Suprapubic skin (tissue), 4 donors: ENCODE results near the gene PIK3R5. TPM values are rescaled to one million over a fixed set of nuclear protein-coding genes. Genes with fewer than 3 reads are reported as not detected.
"Not testable (repeated sequence)": the region's sequence is repeated elsewhere in the genome, so short reads cannot be mapped to it uniquely, and the experiment has no call there.

Experiments
- DNase-seq, 2 donors: peaks; one replicate each; pipeline ENCODE4 v3.0.0-alpha.2; 2019; ENCODE audit warnings: low spot score in 2 of 2
- H3K27ac ChIP-seq: fragments of 200-600 bp; sonication (generic); one replicate; pipeline ENCODE4 v1.5.1; 2019
- H3K27me3 ChIP-seq: fragments of 200-600 bp; sonication (generic); one replicate; pipeline ENCODE4 v1.5.1; 2019
- H3K36me3 ChIP-seq: fragments of 200-600 bp; sonication (generic); one replicate; pipeline ENCODE4 v1.5.1; 2019
- H3K4me1 ChIP-seq: fragments of 200-600 bp; sonication (generic); one replicate; pipeline ENCODE4 v1.5.1; 2019
- H3K4me3 ChIP-seq: fragments of 200-600 bp; sonication (generic); one replicate; pipeline ENCODE4 v1.5.1; 2019; ENCODE audit warnings: mild to moderate bottlenecking
- H3K9me3 ChIP-seq: fragments of 200-600 bp; sonication (generic); one replicate; pipeline ENCODE4 v1.5.1; 2019
- EP300 ChIP-seq: sonication (generic); formaldehyde crosslinking; IDR thresholded peaks from one replicate; pipeline ENCODE4 v1.6.1; 2017; ENCODE audit warnings: antibody characterized with exemption
- POLR2A ChIP-seq, 2 donors: fragments of 450-650 bp; IDR thresholded peaks; one replicate each; pipeline ENCODE4 v1.6.1; 2017; ENCODE audit warnings: antibody characterized with exemption in 2 of 2, mild to moderate bottlenecking in 2 of 2, moderate library complexity in 2 of 2
- POLR2AphosphoS5 ChIP-seq, 3 donors: sonication (generic); formaldehyde crosslinking; IDR thresholded peaks; one replicate each; pipeline ENCODE4 v1.6.1; 2017; ENCODE audit warnings: antibody characterized with exemption in 3 of 3
- WGBS: methylation state at CpG from one replicate; pipeline ENCODE4 v1.1.5; 2018; 5-methylcytosine and 5-hydroxymethylcytosine counted together
- total RNA-seq, 4 donors: library from RNA; depleted of rRNA; stranded (reverse); fragments of >200 nt; gene quantifications; one replicate each; pipeline ENCODE4 v1.1.0, GENCODE V29; 2016
- TF ChIP-seq, protein P1 (sequence below), 2 donors: fragments of 200-600 bp in 1 of 2; fragments of 450-650 bp in 1 of 2; sonication (generic) in 1 of 2; IDR thresholded peaks; one replicate each; pipeline ENCODE4 v1.5.1; 2016 to 2019; ENCODE audit warnings: antibody characterized with exemption in 2 of 2, mild to moderate bottlenecking in 1 of 2, moderate library complexity in 1 of 2

Gene PIK3R5
- total RNA-seq, 4 donors from 2014 or later: 3.6 to 13.5 (median 5.0) TPM

GRCh38 chr17:8985054-8985701 is 19.7 kb upstream of the PIK3R5 start:
- DNase-seq: no peak
- Histone ChIP-seq H3K27ac (no peak overlapping the region), H3K36me3 (no peaks in the 10 kb centered on the region), H3K4me1 (no peaks in the 10 kb centered on the region), H3K9me3 (peaks cover 6% of the 10 kb centered on the region), H3K27me3 (no peaks in the 10 kb centered on the region), H3K4me3 (no peak overlapping the region)
- no peak for TF ChIP-seq POLR2AphosphoS5 (IDR thresholded peaks at IDR 0.05)
- TF ChIP-seq POLR2A (IDR thresholded peaks at IDR 0.05): no peak
- no peak for TF ChIP-seq EP300
- TF ChIP-seq, protein P1, sequence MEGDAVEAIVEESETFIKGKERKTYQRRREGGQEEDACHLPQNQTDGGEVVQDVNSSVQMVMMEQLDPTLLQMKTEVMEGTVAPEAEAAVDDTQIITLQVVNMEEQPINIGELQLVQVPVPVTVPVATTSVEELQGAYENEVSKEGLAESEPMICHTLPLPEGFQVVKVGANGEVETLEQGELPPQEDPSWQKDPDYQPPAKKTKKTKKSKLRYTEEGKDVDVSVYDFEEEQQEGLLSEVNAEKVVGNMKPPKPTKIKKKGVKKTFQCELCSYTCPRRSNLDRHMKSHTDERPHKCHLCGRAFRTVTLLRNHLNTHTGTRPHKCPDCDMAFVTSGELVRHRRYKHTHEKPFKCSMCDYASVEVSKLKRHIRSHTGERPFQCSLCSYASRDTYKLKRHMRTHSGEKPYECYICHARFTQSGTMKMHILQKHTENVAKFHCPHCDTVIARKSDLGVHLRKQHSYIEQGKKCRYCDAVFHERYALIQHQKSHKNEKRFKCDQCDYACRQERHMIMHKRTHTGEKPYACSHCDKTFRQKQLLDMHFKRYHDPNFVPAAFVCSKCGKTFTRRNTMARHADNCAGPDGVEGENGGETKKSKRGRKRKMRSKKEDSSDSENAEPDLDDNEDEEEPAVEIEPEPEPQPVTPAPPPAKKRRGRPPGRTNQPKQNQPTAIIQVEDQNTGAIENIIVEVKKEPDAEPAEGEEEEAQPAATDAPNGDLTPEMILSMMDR (IDR thresholded peaks at IDR 0.05): no peak
- 89% methylated on average over 4 of the region's 4 CpGs for WGBS

DNA sequence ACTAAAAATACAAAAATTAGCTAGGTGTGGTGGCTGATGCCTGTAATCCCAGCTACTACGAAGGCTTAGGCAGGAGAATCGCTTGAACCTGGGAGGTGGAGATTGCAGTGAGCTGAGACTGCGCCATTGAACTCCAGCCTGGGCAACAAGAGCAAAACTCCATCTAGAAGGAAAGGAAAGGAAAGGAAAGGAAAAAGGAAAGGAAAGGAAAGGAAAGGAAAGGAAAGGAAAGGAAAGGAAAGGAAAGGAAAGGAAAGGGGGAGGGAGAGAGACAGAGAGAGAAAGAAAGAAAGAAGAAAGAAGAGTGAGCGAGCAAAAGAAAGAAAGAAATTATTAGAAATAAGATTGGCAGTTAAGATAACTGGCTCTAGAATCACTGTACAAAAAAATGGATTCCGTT is 18.7 kb upstream of the PIK3R5 start:
- not testable (repeated sequence) for H3K27ac ChIP-seq, H3K27me3 ChIP-seq, DNase-seq, H3K4me3 ChIP-seq, H3K4me1 ChIP-seq, H3K9me3 ChIP-seq, H3K36me3 ChIP-seq
- 96% methylated on average over 5 of the region's 5 CpGs for WGBS

GRCh38 chr17:8981443-8981842 is 15.9 kb upstream of the PIK3R5 start:
- Histone ChIP-seq H3K4me3 (no peak overlapping the region), H3K36me3 (no peaks in the 10 kb centered on the region), H3K4me1 (no peaks in the 10 kb centered on the region), H3K9me3 (peaks cover 6% of the 10 kb centered on the region), H3K27me3 (no peaks in the 10 kb centered on the region), H3K27ac (no peak overlapping the region)
- no peak for DNase-seq
- 76% methylated on average over 2 of the region's 2 CpGs for WGBS
- TF ChIP-seq POLR2A (IDR thresholded peaks at IDR 0.05): no peak
- TF ChIP-seq POLR2AphosphoS5 (IDR thresholded peaks at IDR 0.05): no peak
- TF ChIP-seq, protein P1 (IDR thresholded peaks at IDR 0.05): no peak
- no peak for TF ChIP-seq EP300

- H3K4me3 ChIP-seq: no peak overlapping the region
- no peaks in the 10 kb centered on the region for H3K9me3 ChIP-seq
- TF ChIP-seq POLR2A (IDR thresholded peaks at IDR 0.05) (no peak), POLR2AphosphoS5 (IDR thresholded peaks at IDR 0.05) (no peak)
- TF ChIP-seq, protein P1 (IDR thresholded peaks at IDR 0.05): no peak
- DNase-seq: no peak
- no peaks in the 10 kb centered on the region for H3K36me3 ChIP-seq
- H3K4me1 ChIP-seq: no peaks in the 10 kb centered on the region
- no peak overlapping the region for H3K27ac ChIP-seq
- H3K27me3 ChIP-seq: no peaks in the 10 kb centered on the region
Measured at GRCh38 chr17:8979715-8980114, 14.2 kb upstream of the PIK3R5 start.

- TF ChIP-seq, protein P1 (IDR thresholded peaks at IDR 0.05): no peak
- TF ChIP-seq EP300 (no peak), POLR2A (IDR thresholded peaks at IDR 0.05) (no peak), POLR2AphosphoS5 (IDR thresholded peaks at IDR 0.05) (no peak)
- no peak for DNase-seq
Measured at GRCh38 chr17:8976638-8977037, 11.1 kb upstream of the PIK3R5 start.

More at GRCh38 chr17:8976638-8977037, 11.1 kb upstream of the PIK3R5 start:
- Histone ChIP-seq H3K9me3 (no peaks in the 10 kb centered on the region), H3K27ac (no peak overlapping the region), H3K4me3 (no peak overlapping the region), H3K36me3 (no peaks in the 10 kb centered on the region), H3K27me3 (no peaks in the 10 kb centered on the region), H3K4me1 (no peaks in the 10 kb centered on the region)
- 85% methylated on average over 1 of the region's 1 CpG for WGBS
